ENCODE results near the gene THAP3. TPM values are rescaled to one million over a fixed set of nuclear protein-coding genes. Genes with fewer than 3 reads are reported as not detected.

THAP3 gene
- total and polyA plus RNA-seq, 9 of the 15 experiments (the other 6 are each of a cell fraction or from before 2014, with no cell fraction given): 1.9 to 31.2 (median 18.2) TPM

GRCh38 chr1:6621429-6622391, 3.0 kb upstream of the THAP3 start (continued):
- TF ChIP-seq CHD7 (IDR thresholded peaks at IDR 0.05; ENCODE audit: low read depth, low read length) (no peak), MAFF (IDR thresholded peaks at IDR 0.05; ENCODE audit: low read length) (no peak), STAT5B (CRISPR knock-in tag; IDR thresholded peaks at IDR 0.05) (no peak), RBM22 (IDR thresholded peaks at IDR 0.05; ENCODE audit: low read depth, low read length, poor library complexity, severe bottlenecking) (peak; percentile 28), NFIC (IDR thresholded peaks at IDR 0.05) (peak; percentile 71), POLR2G (IDR thresholded peaks at IDR 0.05; ENCODE audit: low read depth, low read length) (peak; percentile 55), SPI1 (IDR thresholded peaks at IDR 0.05; ENCODE audit: borderline replicate concordance, low read depth, low read length) (no peak)

Data from K562 (cell line).